D721Med (cell line): ENCODE measurements around the gene KIR2DL4.
"Not testable (repeated sequence)": the region's sequence is repeated elsewhere in the genome, so short reads cannot be mapped to it uniquely, and the experiment has no call there.

Experiments used
- DNase-seq: peaks from one replicate; pipeline ENCODE4 v3.0.0; 2011; ENCODE audit warnings: low spot score; ENCODE audit not compliant: insufficient read length
- FAIRE-seq: peaks from 2 replicates; lab custom pipeline; 2011; peaks lifted over from hg19 to GRCh38; lab: Jason Lieb, UNC
- CTCF ChIP-seq: IDR thresholded peaks from 2 replicates; pipeline ENCODE4 v1.5.1; 2012; ENCODE audit warnings: mild to moderate bottlenecking, control low read depth; ENCODE audit not compliant: insufficient read depth; ENCODE audit errors: missing control alignments

Gene KIR2DL4

GRCh38 chr19:54803410-54803809 lies at the start of gene KIR2DL4:
Gene KIR2DL4, plus strand, starts transcription at chr19:54803610. Its CDS starts 42 bp downstream, at chr19:54803652.
- TF ChIP-seq CTCF = no peak
- FAIRE-seq = no peak
- no peak for DNase-seq

GRCh38 chr19:54756204-54757110 lies 47.0 kb upstream of the KIR2DL4 start:
- FAIRE-seq, DNase-seq: not testable (repeated sequence)

GRCh38 chr19:54758577-54758976 lies 44.8 kb upstream of the KIR2DL4 start:
- FAIRE-seq, DNase-seq: not testable (repeated sequence)

GRCh38 chr19:54764219-54764618 lies 39.2 kb upstream of the KIR2DL4 start:
- DNase-seq, FAIRE-seq: not testable (repeated sequence)

GRCh38 chr19:54766464-54766863 lies 36.9 kb upstream of the KIR2DL4 start:
- FAIRE-seq = not testable (repeated sequence)

GRCh38 chr19:54769646-54770045 lies 33.8 kb upstream of the KIR2DL4 start, which contains the start of gene KIR2DL1:
Gene KIR2DL1, plus strand, starts transcription at chr19:54769793. Its CDS starts 58 bp downstream, at chr19:54769851.
- FAIRE-seq, DNase-seq: not testable (repeated sequence)

More at GRCh38 chr19:54766464-54766863, 36.9 kb upstream of the KIR2DL4 start:
- DNase-seq = not testable (repeated sequence)

GRCh38 chr19:54770511-54770910 lies 32.9 kb upstream of the KIR2DL4 start:
- FAIRE-seq, DNase-seq: not testable (repeated sequence)

- FAIRE-seq, DNase-seq: not testable (repeated sequence)
Measured at GRCh38 chr19:54771018-54771960, 32.1 kb upstream of the KIR2DL4 start.

- DNase-seq, FAIRE-seq: not testable (repeated sequence)
Measured at GRCh38 chr19:54772666-54773065, 30.7 kb upstream of the KIR2DL4 start.

- FAIRE-seq, DNase-seq: not testable (repeated sequence)
Measured at GRCh38 chr19:54775095-54775815, 28.2 kb upstream of the KIR2DL4 start.

- not testable (repeated sequence) for DNase-seq, FAIRE-seq
Measured at GRCh38 chr19:54775830-54776229, 27.6 kb upstream of the KIR2DL4 start.

- not testable (repeated sequence) for FAIRE-seq, DNase-seq
Measured at GRCh38 chr19:54777851-54778250, 25.6 kb upstream of the KIR2DL4 start.

- FAIRE-seq, DNase-seq: not testable (repeated sequence)
Measured at GRCh38 chr19:54778896-54779295, 24.5 kb upstream of the KIR2DL4 start.

GRCh38 chr19:54782916-54783315 lies 20.5 kb upstream of the KIR2DL4 start:
- not testable (repeated sequence) for FAIRE-seq, DNase-seq

GRCh38 chr19:54786091-54786723 lies 17.2 kb upstream of the KIR2DL4 start:
- DNase-seq, FAIRE-seq: not testable (repeated sequence)

- not testable (repeated sequence) for DNase-seq, FAIRE-seq
Measured at GRCh38 chr19:54788154-54788553, 15.3 kb upstream of the KIR2DL4 start.
